GM19035 (cell line): ENCODE measurements around the gene MRPS10.
A peak's percentile ranks its signal among the peaks of the same experiment; 100 is the strongest.
"Not testable (repeated sequence)": the region's sequence is repeated elsewhere in the genome, so short reads cannot be mapped to it uniquely, and the experiment has no call there.

ENCODE experiments used
- ATAC-seq: cut with Tn5 transposase; IDR thresholded peaks from one replicate; pipeline ENCODE4 v1.9.1; 2021; ENCODE audit not compliant: unreplicated experiment

MRPS10 gene

GRCh38 chr6:42239736-42240375, 22.2 kb upstream of the MRPS10 start:
- ATAC-seq: no peak

DNA sequence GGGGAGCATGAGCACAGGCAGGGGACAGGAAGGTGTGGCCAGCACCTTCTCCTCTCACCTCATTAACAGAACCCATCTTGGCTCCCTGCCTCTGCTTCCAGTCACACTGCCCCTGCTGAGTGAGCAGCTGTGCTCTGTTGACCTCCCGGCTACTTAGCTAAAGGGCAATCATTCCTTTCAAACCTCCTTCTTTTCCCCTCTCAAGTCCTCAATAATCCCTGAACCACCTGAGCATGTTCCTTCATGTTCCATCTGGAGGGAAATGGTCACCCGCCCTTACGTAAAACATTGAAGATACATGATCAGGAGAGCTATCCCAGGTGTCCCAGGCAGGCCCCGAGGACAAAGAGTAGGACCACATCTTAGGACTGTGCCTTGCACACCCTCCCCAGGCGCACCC, 21.7 kb upstream of the MRPS10 start:
- ATAC-seq: no peak

DNA sequence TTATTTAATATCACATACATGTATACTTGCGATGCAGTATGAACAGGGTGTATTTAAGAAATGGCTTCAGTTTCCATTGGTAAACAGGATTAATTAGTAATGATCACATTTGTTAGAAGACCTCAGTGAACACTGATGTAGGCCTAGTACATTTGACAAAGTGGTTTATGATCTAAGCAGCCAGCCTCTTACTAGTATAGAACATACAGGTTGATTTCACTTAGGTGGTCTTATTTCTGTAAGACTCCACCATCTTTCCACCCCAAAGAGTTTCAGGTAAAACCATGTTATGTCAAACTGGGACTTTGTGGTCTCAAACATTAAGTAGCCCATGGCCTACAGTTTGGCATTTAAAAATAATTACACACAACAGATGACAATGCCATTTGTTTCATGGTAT, 20.2 kb upstream of the MRPS10 start:
- no peak for ATAC-seq

DNA sequence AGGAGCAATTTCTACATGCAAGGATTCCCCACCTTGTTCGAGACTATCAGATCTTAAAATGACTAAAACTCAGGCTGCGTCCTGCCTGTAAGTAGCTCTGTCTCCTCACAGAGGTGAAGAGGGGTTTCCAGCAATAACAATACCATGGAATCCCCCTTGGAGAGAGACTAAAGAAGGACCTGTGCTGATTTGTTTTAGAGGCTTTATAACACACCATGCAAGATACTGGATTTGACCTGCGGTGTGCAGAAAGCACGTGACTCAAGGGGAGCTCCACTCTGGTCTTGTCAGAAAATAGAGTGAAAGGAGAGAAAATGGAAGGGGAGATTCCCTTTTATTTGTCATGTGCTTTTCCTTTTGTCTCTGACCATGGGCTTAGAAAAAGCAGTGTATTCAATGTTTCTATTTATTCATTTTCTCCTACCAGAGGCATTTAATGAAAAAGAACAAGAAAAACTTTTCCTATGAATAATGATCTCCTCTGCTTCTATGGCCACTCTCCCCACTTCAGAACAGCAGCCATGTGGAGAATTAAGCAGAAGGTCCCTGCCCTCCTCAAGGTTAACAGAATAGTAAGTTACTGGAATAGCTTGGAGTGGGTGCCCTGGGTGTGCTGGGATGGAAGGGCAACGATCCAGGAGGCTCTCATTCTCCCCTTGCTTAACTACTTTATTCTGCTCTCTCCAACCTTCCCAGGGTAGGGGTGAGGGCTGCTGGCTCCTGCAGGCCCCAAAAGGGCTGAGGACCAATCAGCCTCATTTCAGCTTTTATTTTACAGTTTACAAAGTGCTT, 19.2 kb upstream of the MRPS10 start:
- ATAC-seq: peak; percentile 53

DNA sequence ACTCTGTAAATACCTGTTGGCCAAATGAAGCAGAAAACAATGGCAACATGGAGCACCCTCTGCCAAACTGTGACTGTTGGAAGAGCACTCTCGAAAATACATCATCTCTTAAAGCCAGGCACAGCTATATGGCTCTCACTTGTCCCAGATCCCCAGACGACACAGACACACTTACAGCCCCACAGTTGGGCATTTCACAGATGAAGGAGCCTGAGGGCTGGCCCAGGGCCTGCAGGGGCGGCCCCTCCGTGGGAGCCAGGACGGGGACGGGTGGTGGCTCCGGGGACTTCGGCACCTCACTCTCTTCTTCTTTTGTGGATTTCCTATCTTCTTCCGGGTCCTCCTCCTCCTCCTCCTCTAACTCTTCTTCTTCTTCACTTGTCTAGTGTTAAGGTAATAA, 18.4 kb upstream of the MRPS10 start:
- ATAC-seq: peak; percentile 15

DNA sequence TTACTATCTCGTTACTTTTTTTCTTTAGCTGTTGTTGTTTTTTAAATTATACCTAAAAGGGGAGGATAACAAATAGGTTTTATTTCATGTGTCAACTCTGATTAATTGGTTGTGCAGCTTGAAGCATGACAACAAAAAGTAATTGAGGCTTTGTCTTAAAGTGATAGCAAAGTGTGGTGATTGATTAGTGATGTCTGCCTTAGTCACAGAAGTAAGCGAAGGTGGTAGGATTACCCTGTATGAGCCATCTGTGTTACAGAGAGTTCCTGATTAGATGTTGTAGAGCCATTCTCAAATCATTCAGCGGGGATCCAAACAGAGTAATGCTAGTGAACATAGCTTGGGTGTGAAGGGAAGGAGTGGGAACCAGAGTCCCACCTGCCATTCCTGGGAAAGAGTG, 14.4 kb upstream of the MRPS10 start:
- no peak for ATAC-seq

- no peak for ATAC-seq
These were observed 13.0 kb upstream of the MRPS10 start for GRCh38 chr6:42230345-42231321.

GRCh38 chr6:42229506-42230119, 12.0 kb upstream of the MRPS10 start:
- ATAC-seq: no peak

GRCh38 chr6:42228305-42228704, 10.6 kb upstream of the MRPS10 start:
- no peak for ATAC-seq

GRCh38 chr6:42227173-42227850, 9.7 kb upstream of the MRPS10 start:
- no peak for ATAC-seq

GRCh38 chr6:42226645-42227143, 9.0 kb upstream of the MRPS10 start:
- ATAC-seq: no peak

DNA sequence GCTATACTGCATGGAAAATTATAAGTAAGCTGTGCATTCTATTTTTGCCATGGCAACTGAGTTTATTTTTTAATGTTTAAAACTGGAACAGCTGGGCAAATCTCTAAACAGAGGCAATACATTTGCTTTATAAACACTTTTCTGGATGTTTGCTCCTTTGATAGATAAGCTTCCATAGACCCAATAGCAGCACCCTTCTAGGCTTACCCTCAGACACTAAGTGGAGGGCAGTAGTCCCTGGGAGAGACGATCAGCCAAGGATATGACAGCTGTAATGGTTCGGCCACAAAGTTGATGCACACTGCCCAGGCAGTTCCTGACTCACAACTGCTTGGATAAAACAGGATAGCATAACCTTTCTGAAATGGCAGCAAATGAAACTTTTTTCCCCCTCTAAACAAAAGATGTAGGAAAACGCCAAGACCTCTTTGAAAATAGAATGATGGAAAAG, 8.5 kb upstream of the MRPS10 start:
- no peak for ATAC-seq

DNA sequence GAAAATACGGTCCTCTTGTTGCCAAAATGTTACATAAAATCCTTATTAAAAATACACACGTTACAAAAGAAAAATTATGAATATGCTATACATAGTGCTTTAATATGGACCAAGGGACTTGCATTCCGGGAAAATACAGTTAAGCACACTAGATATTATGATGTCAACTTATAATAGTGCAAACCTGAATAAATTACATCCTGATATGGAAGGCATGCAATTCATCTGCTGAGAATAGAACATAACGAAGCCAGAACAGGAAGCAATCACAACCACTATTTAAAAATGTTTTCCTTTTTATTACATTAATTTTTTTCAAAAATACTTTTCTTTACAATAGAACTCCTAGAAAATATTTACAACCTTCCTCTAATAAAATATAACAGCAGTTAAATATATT, 7.8 kb upstream of the MRPS10 start:
- ATAC-seq: no peak

DNA sequence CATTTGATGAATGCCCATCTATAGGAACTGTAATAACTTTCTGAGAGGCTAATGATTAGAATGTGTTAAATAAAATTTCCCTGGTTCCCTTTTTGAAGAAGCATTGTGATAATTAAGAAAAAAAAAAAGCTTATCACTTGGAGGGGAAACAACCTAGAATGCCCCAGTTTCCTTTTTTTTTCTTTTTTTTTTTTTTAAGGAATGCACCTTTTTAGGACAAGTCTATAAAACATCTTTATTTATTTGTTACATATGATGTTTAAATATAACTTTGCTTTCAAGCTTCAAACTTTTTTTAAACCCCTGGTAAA, 7.3 kb upstream of the MRPS10 start:
- peak; percentile 3 for ATAC-seq

- ATAC-seq: peak; percentile 94
These were observed 6.8 kb upstream of the MRPS10 start for GRCh38 chr6:42224222-42225028.

- no peak for ATAC-seq
These were observed 4.8 kb upstream of the MRPS10 start for GRCh38 chr6:42222448-42222847.

DNA sequence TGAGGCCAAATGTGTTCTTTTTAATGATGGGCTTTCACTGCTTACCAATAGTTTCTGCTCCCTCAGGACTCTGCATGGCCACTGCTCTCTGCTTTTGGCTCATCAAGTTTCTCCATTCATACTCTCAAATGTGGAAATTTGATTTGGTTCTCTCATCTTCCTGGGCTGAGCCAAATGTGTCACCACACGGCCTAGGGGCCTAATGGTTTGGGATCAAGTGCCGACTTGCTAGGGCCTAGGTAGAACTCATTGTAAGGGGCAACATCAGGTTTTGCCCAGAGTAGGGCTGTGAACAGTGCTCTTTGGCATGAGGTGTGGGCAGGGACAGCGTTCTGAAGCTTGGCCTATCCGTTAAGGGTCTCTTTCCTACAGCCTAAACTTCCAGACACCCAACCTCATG, 3.9 kb upstream of the MRPS10 start:
- ATAC-seq: no peak

GRCh38 chr6:42220807-42221206, 3.1 kb upstream of the MRPS10 start:
- no peak for ATAC-seq

DNA sequence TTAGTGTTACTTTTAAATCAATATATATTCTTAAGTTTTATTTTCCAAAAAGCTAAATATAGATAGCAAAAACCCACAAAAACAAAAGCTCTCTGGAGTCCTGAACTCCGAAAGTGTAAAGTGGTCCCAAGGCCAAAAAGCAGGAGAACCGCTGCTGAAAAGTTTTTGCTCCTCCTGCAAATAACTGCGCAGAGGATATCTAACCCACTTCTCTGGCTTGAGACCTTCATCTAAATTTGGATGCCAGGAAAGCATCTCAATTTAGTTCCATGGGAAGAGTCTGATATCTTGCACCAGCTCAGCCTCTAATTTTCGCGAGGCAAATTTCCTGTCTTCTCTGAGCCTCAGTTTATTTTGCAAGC, 523 bp downstream of the MRPS10 start:
- ATAC-seq: no peak

DNA sequence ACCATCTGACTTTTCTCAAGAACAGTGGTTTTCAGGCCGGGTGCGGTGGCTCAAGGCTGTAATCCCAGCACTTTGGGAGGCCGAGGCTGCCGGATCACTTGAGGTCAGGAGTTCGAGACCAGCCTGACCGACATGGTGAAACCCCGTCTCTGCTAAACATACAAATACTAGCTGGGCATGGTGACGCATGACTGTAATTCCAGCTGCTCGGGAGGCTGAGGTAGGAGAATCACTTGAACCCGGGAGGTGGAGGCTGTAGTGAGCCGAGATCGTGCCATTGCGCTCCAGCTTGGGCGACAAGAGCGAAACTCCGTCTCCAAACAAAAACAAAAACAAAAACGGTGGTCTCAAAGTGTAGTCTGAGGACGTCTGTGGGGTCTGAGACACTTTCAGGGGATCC, 1.2 kb downstream of the MRPS10 start:
- not testable (repeated sequence) for ATAC-seq
